A549 (cell line): ENCODE results near the gene SS18. TPM values are rescaled to one million over a fixed set of nuclear protein-coding genes. Genes with fewer than 3 reads are reported as not detected.
"Not testable (repeated sequence)": the region's sequence is repeated elsewhere in the genome, so short reads cannot be mapped to it uniquely, and the experiment has no call there.

Experiments
- ATAC-seq, 2 experiments: fragments of 200-7000 bp in 1 of 2; fragments of >200 bp in 1 of 2; cut with Nextera tagmentation in 1 of 2; cut with Tn5 transposase in 1 of 2; 3 replicates each; pipeline versions ENCODE4 v1.8.0 to v1.9.1; 2018 to 2020; ENCODE audit warnings: mild to moderate bottlenecking in 1 of 2, moderate library complexity in 1 of 2
- CTCF ChIA-PET: fragments of 300-600 bp; sonication (Branson Sonifier 250); formaldehyde crosslinking; extraction: SDS; loops from one replicate; lab custom pipeline; 2021; ENCODE audit warnings: antibody characterized with exemption, inconsistent platforms; lab: Yijun Ruan, JAX
- POLR2A ChIA-PET: fragments of 350-600 bp; formaldehyde crosslinking; extraction: SDS; loops from one replicate; lab custom pipeline; 2021; ENCODE audit warnings: antibody characterized with exemption, inconsistent platforms; lab: Yijun Ruan, JAX
- DNase-seq, 2 experiments: peaks; one replicate each; pipeline versions ENCODE4 v3.0.0 to v3.0.0-alpha.2; 2011 to 2016; ENCODE audit warnings: low read depth in 1 of 2, low spot score in 1 of 2
- FAIRE-seq: peaks from 2 replicates; lab custom pipeline; 2011; peaks lifted over from hg19 to GRCh38; lab: Jason Lieb, UNC
- H3K27ac ChIP-seq, 2 experiments: fragments of >200 bp; sonication (Bioruptor Twin); formaldehyde crosslinking; 3 replicates each; pipeline ENCODE4 v1.5.1; 2016 to 2017
- H3K4me1 ChIP-seq: fragments of >200 bp; sonication (Bioruptor Twin); formaldehyde crosslinking; 3 replicates; pipeline ENCODE4 v1.6.1; 2016
- H3K4me2 ChIP-seq: fragments of >200 bp; sonication (Bioruptor Twin); formaldehyde crosslinking; 3 replicates; pipeline ENCODE4 v1.6.1; 2016
- H3K4me3 ChIP-seq: fragments of >200 bp; sonication (Bioruptor Twin); formaldehyde crosslinking; 3 replicates; pipeline ENCODE4 v1.5.1; 2016
- H3K9me3 ChIP-seq: fragments of >200 bp; sonication (Bioruptor Twin); formaldehyde crosslinking; 3 replicates; pipeline ENCODE4 v1.6.1; 2016
- CBX8 ChIP-seq: fragments of 200-600 bp; sonication (generic); IDR thresholded peaks from 2 replicates; pipeline ENCODE4 v1.6.1; 2016
- CHD2 ChIP-seq: fragments of 150-350 bp; IDR thresholded peaks from 2 replicates; pipeline ENCODE4 v1.6.1; 2014; ENCODE audit warnings: low read length; ENCODE audit not compliant: partially characterized antibody
- E2F6 ChIP-seq: IDR thresholded peaks from 2 replicates; pipeline ENCODE4 v1.6.1; 2012; ENCODE audit warnings: low read depth, borderline replicate concordance
- EHF ChIP-seq: fragments of 250-450 bp; sonication (Bioruptor Pico); IDR thresholded peaks from 2 replicates; pipeline ENCODE4 v1.5.0; 2020; ENCODE audit warnings: mild to moderate bottlenecking
- ESRRA ChIP-seq: fragments of 150-350 bp; IDR thresholded peaks from 2 replicates; pipeline ENCODE4 v1.6.1; 2014; ENCODE audit warnings: mild to moderate bottlenecking, low read length, borderline replicate concordance
- FOSL2 ChIP-seq, 2 experiments: fragments of 450-650 bp in 1 of 2; fragments of >200 bp in 1 of 2; sonication (Bioruptor Twin) in 1 of 2; formaldehyde crosslinking; IDR thresholded peaks; 2 replicates each; pipeline versions ENCODE4 v1.5.0 to v1.6.1; 2016 to 2020; ENCODE audit warnings: mild to moderate bottlenecking in 1 of 2, moderate library complexity in 1 of 2
- FOXS1 ChIP-seq: fragments of 250-450 bp; sonication (Bioruptor Pico); IDR thresholded peaks from 2 replicates; pipeline ENCODE4 v1.5.0; 2020; ENCODE audit warnings: mild to moderate bottlenecking, moderate library complexity
- HES2 ChIP-seq: fragments of >200 bp; sonication (Bioruptor Twin); formaldehyde crosslinking; IDR thresholded peaks from 2 replicates; pipeline ENCODE4 v1.6.1; 2016
- HEYL ChIP-seq: fragments of 250-450 bp; sonication (Bioruptor Pico); IDR thresholded peaks from 2 replicates; pipeline ENCODE4 v1.8.0; 2021; ENCODE audit warnings: mild to moderate bottlenecking, moderate library complexity
- HOXB13 ChIP-seq: fragments of 250-450 bp; sonication (Bioruptor Pico); IDR thresholded peaks from 2 replicates; pipeline ENCODE4 v1.5.0; 2020; ENCODE audit warnings: low read depth, mild to moderate bottlenecking, moderate library complexity
- KDM5A ChIP-seq: fragments of 200-600 bp; sonication (generic); IDR thresholded peaks from 2 replicates; pipeline ENCODE4 v1.6.1; 2016; ENCODE audit warnings: antibody characterized with exemption, mild to moderate bottlenecking
- MAFK ChIP-seq: fragments of 450-650 bp; IDR thresholded peaks from 2 replicates; pipeline ENCODE4 v1.6.1; 2014; ENCODE audit not compliant: partially characterized antibody
- MAX ChIP-seq: IDR thresholded peaks from 2 replicates; pipeline ENCODE4 v1.6.1; 2012
- NFE2L2 ChIP-seq: fragments of 150-350 bp; conservative IDR thresholded peaks from 2 replicates; pipeline ENCODE4 v1.6.1; 2014; ENCODE audit warnings: low read length
- NR3C1 ChIP-seq: fragments of >200 bp; sonication (Bioruptor Twin); formaldehyde crosslinking; IDR thresholded peaks from 3 replicates; pipeline ENCODE4 v1.6.1; 2017
- PBX3 ChIP-seq: IDR thresholded peaks from 2 replicates; pipeline ENCODE4 v1.6.1; 2012
- POLR2A ChIP-seq: IDR thresholded peaks from 2 replicates; pipeline ENCODE4 v1.6.1; 2012; ENCODE audit warnings: mild to moderate bottlenecking, low read length
- RAD21 ChIP-seq, 2 experiments: fragments of >200 bp in 1 of 2; sonication (Bioruptor Twin) in 1 of 2; formaldehyde crosslinking in 1 of 2; IDR thresholded peaks in 1 of 2; conservative IDR thresholded peaks in 1 of 2; 2 replicates in 1 of 2; 3 replicates in 1 of 2; pipeline ENCODE4 v1.6.1; 2012 to 2018; ENCODE audit warnings: inconsistent platforms in 1 of 2
- RCOR1 ChIP-seq: fragments of 150-350 bp; IDR thresholded peaks from 2 replicates; pipeline ENCODE4 v1.6.1; 2014; ENCODE audit warnings: antibody characterized with exemption, low read length, low read depth
- RNF2 ChIP-seq: fragments of 200-600 bp; sonication (generic); IDR thresholded peaks from 2 replicates; pipeline ENCODE4 v1.6.1; 2016; ENCODE audit warnings: low read depth, mild to moderate bottlenecking, antibody characterized with exemption, moderate library complexity, borderline replicate concordance
- TP53 ChIP-seq: fragments of 250-450 bp; sonication (Bioruptor Pico); IDR thresholded peaks from 2 replicates; pipeline ENCODE4 v1.5.0; 2021; ENCODE audit warnings: mild to moderate bottlenecking, moderate library complexity
- ZC3H11A ChIP-seq: fragments of 450-650 bp; IDR thresholded peaks from 2 replicates; pipeline ENCODE4 v1.6.1; 2014; ENCODE audit warnings: antibody characterized with exemption, mild to moderate bottlenecking
- WGBS: methylation state at CpG from one replicate; pipeline ENCODE4 v1.1.6; 2017; ENCODE audit errors: missing lambda C conversion rate; 5-methylcytosine and 5-hydroxymethylcytosine counted together
- polyA plus RNA-seq, 4 experiments: library from polyadenylated mRNA; depleted of rRNA in 3 of 4; stranded (reverse); fragments of >200 nt; fragmentation: RNase III in 1 of 4; extraction: RNeasy Plus Mini Kit Qiagen cat#74134 plus additional on column Dnase treatment in 1 of 4; gene quantifications; 2 replicates in 3 of 4; 3 replicates in 1 of 4; pipeline ENCODE4 v1.2.3, GENCODE V29; 2011 to 2017
- TF ChIP-seq, protein P1 (sequence below): fragments of 250-450 bp; sonication (Bioruptor Pico); IDR thresholded peaks from 2 replicates; pipeline ENCODE4 v1.5.0; 2021; ENCODE audit warnings: mild to moderate bottlenecking, moderate library complexity, borderline replicate concordance
- TF ChIP-seq, protein P2 (sequence below): fragments of 150-350 bp; IDR thresholded peaks from 2 replicates; pipeline ENCODE4 v1.6.1; 2014; ENCODE audit warnings: low read depth, mild to moderate bottlenecking, low read length
- TF ChIP-seq, protein P3 (sequence below): fragments of 250-450 bp; sonication (Bioruptor Pico); IDR thresholded peaks from 2 replicates; pipeline ENCODE4 v1.5.0; 2020; ENCODE audit warnings: low read depth, mild to moderate bottlenecking, moderate library complexity

Gene SS18
- polyA plus RNA-seq, 2 of the 4 experiments (the other 2 are of a cell fraction): 59.0 to 119 TPM

GRCh38 chr18:26135548-26135947 lies 45.1 kb upstream of the SS18 start:
- no peak for FAIRE-seq
- H3K4me3 ChIP-seq: no peak overlapping the region
- TF ChIP-seq NFE2L2 (no peak), NR3C1 (no peak), FOSL2 (IDR thresholded peaks at IDR 0.05) (no peak), FOSL2 (CRISPR knock-in tag; IDR thresholded peaks at IDR 0.05) (no peak), HOXB13 (CRISPR knock-in tag) (no peak), CHD2 (no peak), HEYL (CRISPR knock-in tag) (no peak), ZC3H11A (no peak), RNF2 (no peak), POLR2A (no peak), PBX3 (no peak), E2F6 (no peak), RCOR1 (no peak), EHF (no peak)
- TF ChIP-seq, protein P1, sequence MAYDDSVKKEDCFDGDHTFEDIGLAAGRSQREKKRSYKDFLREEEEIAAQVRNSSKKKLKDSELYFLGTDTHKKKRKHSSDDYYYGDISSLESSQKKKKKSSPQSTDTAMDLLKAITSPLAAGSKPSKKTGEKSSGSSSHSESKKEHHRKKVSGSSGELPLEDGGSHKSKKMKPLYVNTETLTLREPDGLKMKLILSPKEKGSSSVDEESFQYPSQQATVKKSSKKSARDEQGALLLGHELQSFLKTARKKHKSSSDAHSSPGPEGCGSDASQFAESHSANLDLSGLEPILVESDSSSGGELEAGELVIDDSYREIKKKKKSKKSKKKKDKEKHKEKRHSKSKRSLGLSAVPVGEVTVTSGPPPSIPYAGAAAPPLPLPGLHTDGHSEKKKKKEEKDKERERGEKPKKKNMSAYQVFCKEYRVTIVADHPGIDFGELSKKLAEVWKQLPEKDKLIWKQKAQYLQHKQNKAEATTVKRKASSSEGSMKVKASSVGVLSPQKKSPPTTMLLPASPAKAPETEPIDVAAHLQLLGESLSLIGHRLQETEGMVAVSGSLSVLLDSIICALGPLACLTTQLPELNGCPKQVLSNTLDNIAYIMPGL: no peak
- TF ChIP-seq, all 56 proteins: peak for 0
- ChIA-PET CTCF (no interaction called here), POLR2A (no interaction called here)
- no peaks in the 10 kb centered on the region for H3K9me3 ChIP-seq
- no peak overlapping the region for H3K27ac ChIP-seq
- H3K4me2 ChIP-seq: no peak overlapping the region
- DNase-seq (no peak), ATAC-seq (no peak)
- WGBS: 88% methylated on average over 1 of the region's 1 CpG
- H3K4me1 ChIP-seq: no peaks in the 10 kb centered on the region

- DNase-seq (no peak), ATAC-seq (no peak), FAIRE-seq (no peak)
- Histone ChIP-seq H3K4me3 (no peak overlapping the region), H3K4me1 (no peaks in the 10 kb centered on the region), H3K9me3 (no peaks in the 10 kb centered on the region), H3K4me2 (no peak overlapping the region), H3K27ac (no peak overlapping the region)
- CTCF ChIA-PET: no interaction called here
- WGBS: 63% methylated on average over 6 of the region's 6 CpGs
- TF ChIP-seq MAX (no peak), MAFK (no peak), NR3C1 (no peak), ESRRA (no peak), FOXS1 (no peak)
- TF ChIP-seq, protein P2, sequence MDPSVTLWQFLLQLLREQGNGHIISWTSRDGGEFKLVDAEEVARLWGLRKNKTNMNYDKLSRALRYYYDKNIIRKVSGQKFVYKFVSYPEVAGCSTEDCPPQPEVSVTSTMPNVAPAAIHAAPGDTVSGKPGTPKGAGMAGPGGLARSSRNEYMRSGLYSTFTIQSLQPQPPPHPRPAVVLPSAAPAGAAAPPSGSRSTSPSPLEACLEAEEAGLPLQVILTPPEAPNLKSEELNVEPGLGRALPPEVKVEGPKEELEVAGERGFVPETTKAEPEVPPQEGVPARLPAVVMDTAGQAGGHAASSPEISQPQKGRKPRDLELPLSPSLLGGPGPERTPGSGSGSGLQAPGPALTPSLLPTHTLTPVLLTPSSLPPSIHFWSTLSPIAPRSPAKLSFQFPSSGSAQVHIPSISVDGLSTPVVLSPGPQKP: no peak
- TF ChIP-seq, protein P3, sequence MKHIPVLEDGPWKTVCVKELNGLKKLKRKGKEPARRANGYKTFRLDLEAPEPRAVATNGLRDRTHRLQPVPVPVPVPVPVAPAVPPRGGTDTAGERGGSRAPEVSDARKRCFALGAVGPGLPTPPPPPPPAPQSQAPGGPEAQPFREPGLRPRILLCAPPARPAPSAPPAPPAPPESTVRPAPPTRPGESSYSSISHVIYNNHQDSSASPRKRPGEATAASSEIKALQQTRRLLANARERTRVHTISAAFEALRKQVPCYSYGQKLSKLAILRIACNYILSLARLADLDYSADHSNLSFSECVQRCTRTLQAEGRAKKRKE (CRISPR knock-in tag): no peak
- POLR2A ChIA-PET: no interaction called here
These were observed 43.7 kb upstream of the SS18 start for GRCh38 chr18:26134107-26134506.

DNA sequence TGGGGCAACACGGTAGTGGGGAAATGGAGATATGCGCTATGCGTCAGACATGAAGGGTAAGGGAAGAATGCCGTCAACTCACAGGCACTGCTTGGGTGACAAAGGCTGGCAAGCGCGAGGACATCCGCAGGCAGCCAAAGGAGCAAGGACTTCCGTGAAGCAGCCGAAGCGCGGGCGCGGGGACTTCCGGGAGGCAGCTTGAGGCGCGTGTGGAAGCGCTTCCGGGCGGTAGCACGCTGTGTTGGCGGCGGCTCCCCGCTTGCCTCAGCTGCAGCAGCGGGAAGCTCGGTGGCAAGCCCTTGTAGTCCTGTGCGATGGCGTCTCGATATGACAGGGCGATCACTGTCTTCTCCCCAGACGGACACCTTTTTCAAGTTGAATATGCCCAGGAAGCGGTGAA lies 43.2 kb upstream of the SS18 start, which contains the start of gene PSMA8:
TSS of gene PSMA8 (plus strand) at position 218 of the 400 bp plus-strand sequence. CDS start at position 315, 97 bp downstream.
- TF ChIP-seq RAD21 (conservative IDR thresholded peaks at IDR 0.05 in 1 of 2, IDR thresholded peaks at IDR 0.05 in 1 of 2) (no peak), E2F6 (no peak), KDM5A (no peak), TP53 (CRISPR knock-in tag) (no peak), HES2 (no peak), CBX8 (no peak)
- ATAC-seq: no peak
- 95% methylated on average over 24 of the region's 31 CpGs for WGBS
- CTCF ChIA-PET: no interaction called here
- POLR2A ChIA-PET: no interaction called here
- H3K4me3 ChIP-seq: no peak within 1 kb of the TSS
- no peak within 1 kb of the TSS for H3K27ac ChIP-seq
- no peak for FAIRE-seq
- H3K4me2 ChIP-seq: no peak within 1 kb of the TSS
- no peaks in the 10 kb centered on the region for H3K4me1 ChIP-seq
- H3K9me3 ChIP-seq: no peaks in the 10 kb centered on the region
- no peak for DNase-seq

DNA sequence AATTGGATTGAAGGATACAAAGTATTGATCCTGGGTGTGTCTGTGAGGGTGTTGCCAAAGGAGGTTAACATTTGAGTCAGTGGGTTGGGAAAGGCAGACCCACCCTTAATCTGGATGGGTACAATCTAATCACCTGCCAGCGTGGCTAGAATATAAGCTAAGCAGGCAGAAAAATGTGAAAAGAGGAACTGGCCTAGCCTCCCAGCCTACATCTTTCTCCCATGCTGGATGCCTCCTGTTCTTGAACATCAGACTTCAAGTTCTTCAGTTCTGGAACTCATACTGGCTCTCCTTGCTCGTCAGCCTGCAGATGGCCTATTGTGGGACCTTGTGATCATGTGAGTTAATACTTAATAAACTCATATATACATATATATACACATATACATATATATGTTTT lies 37.8 kb upstream of the SS18 start:
- H3K27ac ChIP-seq, H3K4me1 ChIP-seq, H3K4me3 ChIP-seq, H3K9me3 ChIP-seq, FAIRE-seq, ATAC-seq, DNase-seq, CTCF ChIA-PET, H3K4me2 ChIP-seq, POLR2A ChIA-PET: not testable (repeated sequence)
- 26% methylated on average over 2 of the region's 2 CpGs for WGBS
